H9 (cell line): ENCODE data around the gene MINDY4B. TPM values are rescaled to one million over a fixed set of nuclear protein-coding genes. Genes with fewer than 3 reads are reported as not detected.

Source experiments
- DNase-seq: peaks from one replicate; pipeline ENCODE4 v3.0.0-alpha.2; 2017
- H2AFZ ChIP-seq: one replicate; pipeline ENCODE4 v1.6.1; 2013; ENCODE audit warnings: mild to moderate bottlenecking, low read length, control low read depth, moderate library complexity
- H2AK5ac ChIP-seq: 2 replicates; pipeline ENCODE4 v1.6.1; 2013; ENCODE audit warnings: low read length, control low read depth, mixed read lengths; ENCODE audit not compliant: insufficient read length
- H2BK120ac ChIP-seq: one replicate; pipeline ENCODE4 v1.6.1; 2013; ENCODE audit warnings: low read depth, mild to moderate bottlenecking, low read length, control low read depth, inconsistent platforms; ENCODE audit not compliant: poor library complexity, severe bottlenecking
- H2BK12ac ChIP-seq: 2 replicates; pipeline ENCODE4 v1.6.1; 2013; ENCODE audit warnings: low read length, control low read depth, mixed read lengths, low read depth; ENCODE audit not compliant: insufficient read length
- H2BK15ac ChIP-seq: 2 replicates; pipeline ENCODE4 v1.6.1; 2013; ENCODE audit warnings: low read depth, low read length, control low read depth
- H2BK20ac ChIP-seq: one replicate; pipeline ENCODE4 v1.6.1; 2013; ENCODE audit warnings: low read depth, mild to moderate bottlenecking, low read length, control low read depth, inconsistent platforms; ENCODE audit not compliant: poor library complexity, severe bottlenecking
- H2BK5ac ChIP-seq: 2 replicates; pipeline ENCODE4 v1.6.1; 2013; ENCODE audit warnings: low read length, control low read depth, mixed read lengths; ENCODE audit not compliant: insufficient read length
- H3K14ac ChIP-seq: 2 replicates; pipeline ENCODE4 v1.6.1; 2013; ENCODE audit warnings: low read length, control low read depth; ENCODE audit not compliant: insufficient read depth
- H3K18ac ChIP-seq: 2 replicates; pipeline ENCODE4 v1.6.1; 2013; ENCODE audit warnings: low read depth, mild to moderate bottlenecking, mixed read lengths, low read length, control low read depth; ENCODE audit not compliant: insufficient read length
- H3K23ac ChIP-seq: 2 replicates; pipeline ENCODE4 v1.6.1; 2013; ENCODE audit warnings: low read length, control low read depth, mixed read lengths, low read depth; ENCODE audit not compliant: insufficient read length
- H3K23me2 ChIP-seq: 2 replicates; pipeline ENCODE4 v1.6.1; 2013; ENCODE audit warnings: low read depth, mild to moderate bottlenecking, mixed read lengths, low read length, control low read depth; ENCODE audit not compliant: insufficient read length, poor library complexity, severe bottlenecking
- H3K27ac ChIP-seq: 2 replicates; pipeline ENCODE4 v1.5.1; 2013; ENCODE audit warnings: low read length, control low read depth, mixed read lengths, low read depth; ENCODE audit not compliant: insufficient read length
- H3K27me3 ChIP-seq: 2 replicates; pipeline ENCODE4 v1.6.1; 2013; ENCODE audit warnings: low read length, control low read depth, inconsistent platforms; ENCODE audit not compliant: insufficient read depth
- H3K4ac ChIP-seq: 2 replicates; pipeline ENCODE4 v1.6.1; 2013; ENCODE audit warnings: low read depth, mild to moderate bottlenecking, control low read depth, inconsistent platforms, low read length, moderate library complexity
- H3K4me1 ChIP-seq: 2 replicates; pipeline ENCODE4 v1.6.1; 2013; ENCODE audit warnings: low read length, control low read depth, inconsistent platforms; ENCODE audit not compliant: insufficient read depth
- H3K4me2 ChIP-seq: 2 replicates; pipeline ENCODE4 v1.6.1; 2013; ENCODE audit warnings: low read length, control low read depth, mixed read lengths; ENCODE audit not compliant: insufficient read length, insufficient read depth
- H3K56ac ChIP-seq: 2 replicates; pipeline ENCODE4 v1.6.1; 2013; ENCODE audit warnings: low read depth, mild to moderate bottlenecking, mixed read lengths, low read length, control low read depth; ENCODE audit not compliant: insufficient read length
- H3K79me1 ChIP-seq: 2 replicates; pipeline ENCODE4 v1.6.1; 2013; ENCODE audit warnings: low read depth, mild to moderate bottlenecking, moderate library complexity, low read length, control low read depth, inconsistent platforms; ENCODE audit not compliant: insufficient read depth, poor library complexity, severe bottlenecking
- H3K79me2 ChIP-seq: 2 replicates; pipeline ENCODE4 v1.6.1; 2013; ENCODE audit warnings: low read length, control low read depth, inconsistent platforms; ENCODE audit not compliant: insufficient read depth
- H3K9ac ChIP-seq: 2 replicates; pipeline ENCODE4 v1.6.1; 2013; ENCODE audit warnings: low read length, control low read depth, mixed read lengths; ENCODE audit not compliant: insufficient read length; ENCODE audit errors: extremely low read depth
- H3K9me3 ChIP-seq: one replicate; pipeline ENCODE4 v1.6.1; 2013; ENCODE audit warnings: low read depth, low read length, inconsistent platforms; ENCODE audit not compliant: control insufficient read depth
- H3T11ph ChIP-seq: one replicate; pipeline ENCODE4 v1.6.1; 2013; ENCODE audit warnings: mild to moderate bottlenecking, low read length, control low read depth, inconsistent platforms
- H4K20me1 ChIP-seq: one replicate; pipeline ENCODE4 v1.6.1; 2013; ENCODE audit not compliant: control insufficient read depth, insufficient read length, insufficient read depth
- H4K5ac ChIP-seq: 2 replicates; pipeline ENCODE4 v1.6.1; 2013; ENCODE audit warnings: low read depth, mild to moderate bottlenecking, mixed read lengths, low read length, control low read depth; ENCODE audit not compliant: insufficient read length
- H4K8ac ChIP-seq: replicated peaks from 2 replicates; pipeline ENCODE4 v1.6.1; 2013; ENCODE audit warnings: low read length, control low read depth, mixed read lengths, low read depth; ENCODE audit not compliant: insufficient read length
- H4K91ac ChIP-seq: 2 replicates; pipeline ENCODE4 v1.6.1; 2013; ENCODE audit warnings: low read depth, mild to moderate bottlenecking, moderate library complexity, mixed read lengths, low read length, control low read depth; ENCODE audit not compliant: insufficient read length
- H3K27ac Mint-ChIP-seq, 3 experiments: 2 replicates in 2 of 3; 3 replicates in 1 of 3; pipeline ENCODE4 v1.8.0; 2020 to 2021; ENCODE audit warnings: mixed read lengths in 3 of 3, mild to moderate bottlenecking in 1 of 3, moderate library complexity in 1 of 3
- H3K27me3 Mint-ChIP-seq: 2 replicates; pipeline ENCODE4 v1.8.0; 2021; ENCODE audit warnings: low read depth, mild to moderate bottlenecking, moderate library complexity, mixed read lengths
- H3K36me3 Mint-ChIP-seq, 3 experiments: 2 replicates in 2 of 3; 3 replicates in 1 of 3; pipeline ENCODE4 v1.8.0; 2020 to 2021; ENCODE audit warnings: low read depth in 3 of 3, mixed read lengths in 3 of 3; ENCODE audit not compliant: insufficient read depth in 1 of 3
- H3K4me1 Mint-ChIP-seq, 2 experiments: 2 replicates each; pipeline ENCODE4 v1.8.0; 2020; ENCODE audit warnings: mixed read lengths in 2 of 2
- H3K4me3 Mint-ChIP-seq, 2 experiments: 2 replicates in 1 of 2; 3 replicates in 1 of 2; pipeline ENCODE4 v1.8.0; 2020 to 2021; ENCODE audit warnings: mild to moderate bottlenecking in 2 of 2, mixed read lengths in 2 of 2, moderate library complexity in 1 of 2
- H3K9me3 Mint-ChIP-seq, 2 experiments: 2 replicates in 1 of 2; 3 replicates in 1 of 2; pipeline ENCODE4 v1.8.0; 2020; ENCODE audit warnings: mild to moderate bottlenecking in 2 of 2, mixed read lengths in 2 of 2, moderate library complexity in 1 of 2
- WGBS: extraction: QIAGEN DNeasy Blood & Tissue Kit; methylation state at CpG from one replicate; pipeline ENCODE4 v1.1.7; 2013; ENCODE audit warnings: missing lambda C conversion rate, low lambda C conversion rate, mixed read lengths; ENCODE audit not compliant: insufficient read length; ENCODE audit errors: extremely low coverage; 5-methylcytosine and 5-hydroxymethylcytosine counted together
- total RNA-seq: library from RNA; stranded (reverse); gene quantifications from 2 replicates; pipeline ENCODE4 v1.2.1, GENCODE V29; 2021
- TF ChIP-seq, protein P1 (sequence below): fragments of 200-600 bp; sonication (generic); conservative IDR thresholded peaks from 3 replicates; pipeline ENCODE4 v1.8.0; 2021; ENCODE audit warnings: antibody characterized with exemption, mild to moderate bottlenecking

The MINDY4B gene
- total RNA-seq, 1 experiment from 2014 or later, result not detected

DNA sequence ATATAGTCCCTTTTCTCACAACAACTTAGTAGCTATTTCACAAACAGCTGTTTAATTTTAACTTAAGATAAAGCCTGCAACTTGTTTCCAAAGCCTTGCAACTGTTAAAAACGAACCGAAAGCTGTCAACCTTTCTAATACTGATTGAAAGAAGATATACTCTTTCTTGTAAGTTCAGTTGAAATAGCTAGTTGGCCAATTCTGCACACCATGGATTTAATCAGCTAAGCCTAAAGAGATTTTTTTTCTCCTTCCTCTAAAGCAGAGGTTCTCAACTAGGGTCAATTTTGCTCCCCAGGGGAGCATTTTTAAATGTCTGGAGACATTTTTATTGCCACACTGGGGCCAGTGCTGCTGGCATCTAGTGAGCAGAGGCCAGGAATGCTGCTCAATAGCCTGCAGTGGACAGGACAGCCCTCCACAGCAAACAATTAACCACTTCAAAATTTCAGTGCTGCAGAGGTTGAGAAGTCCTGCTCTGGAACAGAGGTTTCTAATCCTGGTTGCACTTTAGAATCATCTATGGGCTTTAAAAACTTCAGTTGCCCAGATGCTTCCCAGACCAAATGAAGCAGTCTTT is 26.2 kb downstream of the MINDY4B start:
- Histone ChIP-seq H3T11ph (no peak overlapping the region), H2AFZ (no peak overlapping the region), H4K20me1 (no peaks in the 10 kb centered on the region), H2BK20ac (no peak overlapping the region), H2BK5ac (no peak overlapping the region), H3K14ac (no peak overlapping the region), H3K9ac (no peak overlapping the region), H3K27ac (no peak overlapping the region), H4K5ac (no peak overlapping the region), H3K23ac (no peak overlapping the region), H2BK15ac (no peak overlapping the region), H2BK120ac (no peak overlapping the region), H2AK5ac (no peak overlapping the region), H3K18ac (no peak overlapping the region), H4K91ac (no peak overlapping the region), H3K79me1 (no peaks in the 10 kb centered on the region), H3K4me2 (no peak overlapping the region), H3K9me3 (no peaks in the 10 kb centered on the region), H3K4me1 (no peaks in the 10 kb centered on the region), H3K23me2 (no peaks in the 10 kb centered on the region), H4K8ac (no peak overlapping the region), H2BK12ac (no peak overlapping the region), H3K56ac (no peak overlapping the region), H3K79me2 (no peaks in the 10 kb centered on the region), H3K27me3 (no peaks in the 10 kb centered on the region), H3K4ac (no peak overlapping the region)
- Mint-ChIP-seq H3K4me1 (peaks cover 2 to 4% of the 10 kb centered on the region in 2 experiments; a peak in 1 of 4 replicates), H3K27ac (no peak overlapping the region; a peak in 1 of 7 replicates), H3K9me3 (no peaks in the 10 kb centered on the region), H3K4me3 (no peak overlapping the region), H3K36me3 (no peaks in the 10 kb centered on the region), H3K27me3 (no peaks in the 10 kb centered on the region; the same call in 1 of the 2 replicates)
- TF ChIP-seq, protein P1, sequence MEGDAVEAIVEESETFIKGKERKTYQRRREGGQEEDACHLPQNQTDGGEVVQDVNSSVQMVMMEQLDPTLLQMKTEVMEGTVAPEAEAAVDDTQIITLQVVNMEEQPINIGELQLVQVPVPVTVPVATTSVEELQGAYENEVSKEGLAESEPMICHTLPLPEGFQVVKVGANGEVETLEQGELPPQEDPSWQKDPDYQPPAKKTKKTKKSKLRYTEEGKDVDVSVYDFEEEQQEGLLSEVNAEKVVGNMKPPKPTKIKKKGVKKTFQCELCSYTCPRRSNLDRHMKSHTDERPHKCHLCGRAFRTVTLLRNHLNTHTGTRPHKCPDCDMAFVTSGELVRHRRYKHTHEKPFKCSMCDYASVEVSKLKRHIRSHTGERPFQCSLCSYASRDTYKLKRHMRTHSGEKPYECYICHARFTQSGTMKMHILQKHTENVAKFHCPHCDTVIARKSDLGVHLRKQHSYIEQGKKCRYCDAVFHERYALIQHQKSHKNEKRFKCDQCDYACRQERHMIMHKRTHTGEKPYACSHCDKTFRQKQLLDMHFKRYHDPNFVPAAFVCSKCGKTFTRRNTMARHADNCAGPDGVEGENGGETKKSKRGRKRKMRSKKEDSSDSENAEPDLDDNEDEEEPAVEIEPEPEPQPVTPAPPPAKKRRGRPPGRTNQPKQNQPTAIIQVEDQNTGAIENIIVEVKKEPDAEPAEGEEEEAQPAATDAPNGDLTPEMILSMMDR, result no peak
- DNase-seq, result no peak
- WGBS, result no CpG with 5 or more reads among the region's 2 CpGs
